Ovary (tissue), 9 donors: ENCODE measurements around the gene PES1. TPM values are rescaled to one million over a fixed set of nuclear protein-coding genes. Genes with fewer than 3 reads are reported as not detected.

Experiments
- DNase-seq, 5 donors: peaks; one replicate each; pipeline ENCODE4 v3.0.0-alpha.2; 2019 to 2020
- H3K27ac ChIP-seq, 2 donors: fragments of 200-600 bp; one replicate each; pipeline versions ENCODE4 v1.5.1 to v1.8.0; 2019 to 2022
- H3K27me3 ChIP-seq: fragments of 200-600 bp; one replicate; pipeline ENCODE4 v1.8.0; 2022
- H3K36me3 ChIP-seq: fragments of 200-600 bp; sonication (generic); one replicate; pipeline ENCODE4 v1.5.1; 2019
- H3K4me1 ChIP-seq: one replicate; pipeline ENCODE4 v1.8.1; 2013; ENCODE audit warnings: mild to moderate bottlenecking, moderate library complexity; ENCODE audit not compliant: insufficient read depth
- H3K4me3 ChIP-seq: fragments of 200-600 bp; sonication (generic); one replicate; pipeline ENCODE4 v1.5.1; 2017
- H3K9me3 ChIP-seq, 2 donors: fragments of 200-600 bp in 1 of 2; sonication (generic) in 1 of 2; one replicate each; pipeline versions ENCODE4 v1.5.1 to v1.8.1; 2013 to 2019; ENCODE audit warnings: mild to moderate bottlenecking in 1 of 2, moderate library complexity in 1 of 2
- EP300 ChIP-seq: sonication (generic); formaldehyde crosslinking; IDR thresholded peaks from one replicate; pipeline ENCODE4 v1.6.1; 2017; ENCODE audit warnings: antibody characterized with exemption
- POLR2A ChIP-seq: fragments of 450-650 bp; IDR thresholded peaks from one replicate; pipeline ENCODE4 v1.6.1; 2017; ENCODE audit warnings: antibody characterized with exemption, mild to moderate bottlenecking, moderate library complexity
- WGBS, 3 donors: extraction: QIAGEN DNeasy Blood & Tissue Kit in 1 of 3; methylation state at CpG; one replicate each; pipeline versions ENCODE4 v1.1.5 to v1.1.7; 2013 to 2017; 5-methylcytosine and 5-hydroxymethylcytosine counted together
- intact Hi-C, 4 donors: fragments of 100-400 bp; cut with DNase I; formaldehyde crosslinking; loops; one replicate each; pipeline versions ENCODE4 v1.11.0 to v1.15.1; 2022 to 2023
- polyA plus RNA-seq, 2 donors: library from polyadenylated mRNA; stranded (reverse); fragments of 200-250 nt in 1 of 2; fragments of 350-450 nt in 1 of 2; fragmentation: Illumina TruSeq in 1 of 2; extraction: RNeasy Lipid Tissue Mini Kit (QIAGEN cat#74804) in 1 of 2; gene quantifications; one replicate each; pipeline ENCODE4 v1.2.3, GENCODE V29; 2013 to 2014
- total RNA-seq, 7 donors: library from RNA; depleted of rRNA in 2 of 7; stranded (reverse); fragments of >200 nt in 2 of 7; fragmentation: NEBNext Ultra II Directional in 3 of 7; extraction: Animal tissue kit (Norgen Biotek cat#: 25700) in 3 of 7; gene quantifications; one replicate each; pipeline versions ENCODE4 v1.1.0 to v1.2.4, GENCODE V29; 2016 to 2023
- TF ChIP-seq, protein P1 (sequence below), 3 donors: fragments of 450-650 bp in 2 of 3; fragments of 200-600 bp in 1 of 3; IDR thresholded peaks; one replicate each; pipeline versions ENCODE4 v1.5.1 to v1.8.0; 2016 to 2022; ENCODE audit warnings: antibody characterized with exemption in 3 of 3, mild to moderate bottlenecking in 1 of 3
- donor health status: DM: no; HTN: no; CAD: no; lungs with moderate emphysema.
- donor health status: DM: no; HTN: no; CAD: no.
- donor health status: Bipolar disorder and iron deficiency.
- donor health status: DM: yes; HTN: yes; CAD: no.
- donor health status: DM: no; HTN: no; CAD: no.
- donor health status: DM: yes; HTN: yes; CAD: no.

PES1 gene
- total and polyA plus RNA-seq, 9 donors, result 29.0 to 82.3 (median 62.5) TPM

DNA sequence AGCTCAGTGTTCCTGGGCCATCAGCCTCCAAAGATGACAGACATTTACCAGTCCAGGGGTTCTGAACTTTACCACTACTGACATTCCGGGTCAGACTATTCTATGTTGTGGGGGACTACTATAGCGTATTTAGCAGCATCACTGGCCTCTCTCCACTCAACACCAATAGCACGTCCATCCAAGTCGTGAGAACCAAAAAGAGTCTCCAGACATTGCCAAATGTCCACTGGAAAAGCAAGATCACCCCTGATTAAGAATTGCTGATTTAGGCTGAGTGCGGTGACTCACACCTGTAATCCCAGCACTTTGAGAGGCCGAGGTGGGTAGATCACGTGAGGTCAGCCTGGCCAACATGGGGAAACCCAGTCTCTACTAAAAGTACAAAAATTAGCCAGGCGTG, 5.3 kb downstream of the PES1 start:
- intact Hi-C loops, result no loop called here
- H3K4me1 ChIP-seq, result peaks cover 9% of the 10 kb centered on the region
- peaks cover 2% of the 10 kb centered on the region for H3K36me3 ChIP-seq
- H3K9me3 ChIP-seq, result no peaks in the 10 kb centered on the region
- DNase-seq, result no peak
- H3K4me3 ChIP-seq, result no peak overlapping the region
- 94 to 95% (median 95%) methylated on average over 8 of the region's 8 CpGs for WGBS, 3 donors
- TF ChIP-seq EP300 (no peak), POLR2A (no peak)
- TF ChIP-seq, protein P1, sequence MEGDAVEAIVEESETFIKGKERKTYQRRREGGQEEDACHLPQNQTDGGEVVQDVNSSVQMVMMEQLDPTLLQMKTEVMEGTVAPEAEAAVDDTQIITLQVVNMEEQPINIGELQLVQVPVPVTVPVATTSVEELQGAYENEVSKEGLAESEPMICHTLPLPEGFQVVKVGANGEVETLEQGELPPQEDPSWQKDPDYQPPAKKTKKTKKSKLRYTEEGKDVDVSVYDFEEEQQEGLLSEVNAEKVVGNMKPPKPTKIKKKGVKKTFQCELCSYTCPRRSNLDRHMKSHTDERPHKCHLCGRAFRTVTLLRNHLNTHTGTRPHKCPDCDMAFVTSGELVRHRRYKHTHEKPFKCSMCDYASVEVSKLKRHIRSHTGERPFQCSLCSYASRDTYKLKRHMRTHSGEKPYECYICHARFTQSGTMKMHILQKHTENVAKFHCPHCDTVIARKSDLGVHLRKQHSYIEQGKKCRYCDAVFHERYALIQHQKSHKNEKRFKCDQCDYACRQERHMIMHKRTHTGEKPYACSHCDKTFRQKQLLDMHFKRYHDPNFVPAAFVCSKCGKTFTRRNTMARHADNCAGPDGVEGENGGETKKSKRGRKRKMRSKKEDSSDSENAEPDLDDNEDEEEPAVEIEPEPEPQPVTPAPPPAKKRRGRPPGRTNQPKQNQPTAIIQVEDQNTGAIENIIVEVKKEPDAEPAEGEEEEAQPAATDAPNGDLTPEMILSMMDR (IDR thresholded peaks at IDR 0.05), result no peak
- no peaks in the 10 kb centered on the region for H3K27me3 ChIP-seq
- H3K27ac ChIP-seq, result no peak overlapping the region

DNA sequence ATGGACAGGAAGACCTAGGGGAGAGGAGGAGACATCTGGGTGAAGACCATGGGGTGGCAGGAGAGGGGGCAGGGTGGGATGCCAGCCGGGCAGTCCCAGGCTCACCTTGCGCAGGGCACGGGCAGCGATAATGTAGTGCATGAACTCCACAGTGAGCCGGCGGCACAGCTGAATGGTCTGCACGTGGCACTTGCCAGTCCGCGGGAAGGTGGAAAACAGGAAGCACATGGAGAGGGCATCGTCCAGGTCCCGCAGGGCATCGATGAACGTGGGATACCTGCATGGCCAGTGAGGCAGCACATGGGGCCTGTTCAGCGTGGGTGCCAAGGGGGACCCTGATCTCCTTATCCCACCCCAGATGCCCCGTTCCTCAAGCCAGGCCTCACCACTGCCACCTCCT, 7.3 kb downstream of the PES1 start:
- Histone ChIP-seq H3K4me3 (no peak overlapping the region), H3K36me3 (peaks cover 5% of the 10 kb centered on the region), H3K27ac (no peak overlapping the region), H3K9me3 (no peaks in the 10 kb centered on the region), H3K4me1 (no peaks in the 10 kb centered on the region), H3K27me3 (no peaks in the 10 kb centered on the region)
- WGBS, 3 donors, result 85 to 91% (median 88%) methylated on average over 15 of the region's 15 CpGs
- TF ChIP-seq EP300 (no peak), POLR2A (no peak)
- TF ChIP-seq, protein P1 (IDR thresholded peaks at IDR 0.05), result no peak
- DNase-seq, result no peak
- intact Hi-C loops, result no loop called here

DNA sequence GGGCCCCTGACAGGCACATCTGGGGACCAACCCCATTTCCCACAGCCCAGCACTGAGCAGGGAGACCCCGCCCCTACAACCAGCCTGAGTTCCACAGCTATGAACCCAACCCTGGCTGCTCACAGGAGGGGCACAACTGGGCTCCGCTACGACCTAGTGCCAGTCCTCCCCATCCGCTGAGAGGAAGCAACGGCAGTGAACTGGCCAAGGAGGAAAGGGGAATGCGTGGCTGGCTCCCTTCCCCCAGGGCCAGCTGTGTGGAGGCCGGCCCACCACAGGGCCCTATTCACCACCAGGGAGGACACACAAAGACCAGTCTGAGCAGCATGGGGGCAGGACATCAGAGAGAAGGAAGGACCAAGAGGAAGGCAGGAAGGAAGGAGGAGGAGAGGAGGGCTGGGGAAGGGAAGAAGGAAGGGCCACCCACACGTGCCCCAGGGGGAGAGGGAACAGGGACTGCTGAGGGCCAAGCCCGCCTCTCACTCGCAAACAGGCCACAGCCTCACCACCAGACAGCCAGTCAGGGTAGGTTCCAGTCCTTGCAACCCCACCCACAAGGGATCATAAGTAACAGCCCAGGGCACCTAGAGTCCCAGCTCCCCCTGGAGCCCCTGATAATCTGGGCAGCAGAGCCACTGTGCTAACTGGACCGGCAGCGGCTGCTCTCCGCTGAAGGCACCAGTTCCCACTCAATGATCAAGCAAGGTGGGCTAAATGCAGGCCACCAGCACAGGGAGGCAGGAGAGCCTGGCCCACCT, 8.7 kb downstream of the PES1 start:
- 69 to 73% (median 72%) methylated on average over 13 of the region's 13 CpGs for WGBS, 3 donors
- TF ChIP-seq POLR2A, result no peak
- TF ChIP-seq EP300, result no peak
- TF ChIP-seq, protein P1 (IDR thresholded peaks at IDR 0.05), result no peak
- no peak overlapping the region for H3K27ac ChIP-seq
- DNase-seq, result no peak
- intact Hi-C loops, result no loop called here
- no peaks in the 10 kb centered on the region for H3K4me1 ChIP-seq
- H3K36me3 ChIP-seq, result peaks cover 5% of the 10 kb centered on the region
- H3K4me3 ChIP-seq, result no peak overlapping the region
- no peaks in the 10 kb centered on the region for H3K27me3 ChIP-seq
- H3K9me3 ChIP-seq, result no peaks in the 10 kb centered on the region

DNA sequence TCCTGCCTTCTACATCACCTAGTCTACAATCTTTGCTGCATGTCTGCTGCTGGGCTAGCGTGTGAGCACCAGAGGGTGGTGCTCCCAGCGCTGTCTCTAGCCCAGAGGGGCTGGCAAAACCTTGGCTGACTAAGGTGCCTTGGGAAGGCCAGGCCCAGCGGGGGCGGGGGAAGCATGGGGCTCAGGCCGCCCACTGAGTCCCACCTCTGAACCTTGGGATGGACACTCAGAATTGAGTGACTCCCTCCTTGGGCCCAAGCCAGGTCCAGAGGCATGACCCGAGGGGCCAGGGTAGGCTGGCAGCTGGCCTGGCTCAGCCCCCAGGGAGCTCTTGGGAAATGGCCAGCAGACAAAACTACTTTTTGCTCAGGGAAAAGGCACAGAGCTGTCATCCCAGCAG, 9.7 kb downstream of the PES1 start:
- H3K4me1 ChIP-seq, result no peaks in the 10 kb centered on the region
- WGBS, 3 donors, result 79 to 91% (median 86%) methylated on average over 2 to 6 of the region's 6 CpGs
- intact Hi-C loops, result no loop called here
- H3K4me3 ChIP-seq, result no peak overlapping the region
- H3K27ac ChIP-seq, result no peak overlapping the region
- peaks cover 5% of the 10 kb centered on the region for H3K36me3 ChIP-seq
- no peak for DNase-seq
- TF ChIP-seq, protein P1 (IDR thresholded peaks at IDR 0.05), result no peak
- TF ChIP-seq EP300, result no peak
- no peak for TF ChIP-seq POLR2A
- H3K27me3 ChIP-seq, result no peaks in the 10 kb centered on the region
- H3K9me3 ChIP-seq, result no peaks in the 10 kb centered on the region
